Activated effector memory CD4-positive, alpha-beta T cell treated with anti-CD3 and anti-CD28 coated beads, Interleukin-2, amount 50 U/mL, for 16 hours (primary cell): Measurements from ENCODE around the gene ELL.

Experiments used
- DNase-seq: peaks from one replicate; pipeline ENCODE4 v3.0.0-alpha.2; 2020

ELL gene

DNA sequence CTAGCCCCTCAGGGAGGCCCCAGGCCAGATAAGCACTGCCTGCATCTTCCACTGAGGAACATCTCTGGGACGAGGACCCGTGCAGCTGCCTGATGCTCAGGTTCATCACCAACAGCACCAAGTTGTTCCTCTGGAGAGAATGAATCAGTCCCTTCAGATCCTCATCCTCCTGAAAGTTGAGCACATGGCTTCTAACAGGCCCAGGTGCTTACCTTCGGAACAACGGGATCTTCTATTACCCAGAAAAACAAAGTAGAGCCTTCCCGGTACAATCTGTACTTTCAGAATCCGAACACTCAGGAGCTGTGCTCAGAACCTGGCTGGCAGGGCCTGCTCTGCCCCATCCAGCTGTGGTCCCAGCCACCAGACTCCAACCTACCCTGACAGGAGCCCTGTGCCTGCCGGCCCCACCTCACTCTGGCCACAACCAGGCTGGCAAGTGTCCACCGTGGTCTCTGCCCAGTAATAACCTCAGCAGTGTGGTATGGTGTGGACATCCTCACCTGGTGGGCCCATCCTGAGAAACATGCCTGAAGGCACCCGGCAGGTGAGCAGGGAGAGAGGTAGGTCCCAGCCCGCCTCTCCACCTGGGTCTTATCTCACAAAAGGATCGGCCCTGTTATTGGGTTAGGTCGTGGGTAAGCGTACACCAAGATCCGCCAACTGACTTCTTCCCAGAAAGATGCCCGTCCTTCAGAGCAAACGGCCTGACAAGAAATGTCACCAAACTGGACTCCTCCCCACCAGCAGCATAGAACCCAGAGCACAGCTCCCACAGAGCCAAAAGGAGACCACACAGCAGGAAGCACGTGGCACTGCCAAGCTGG, 34.1 kb downstream of the ELL start:
- DNase-seq, result no peak

DNA sequence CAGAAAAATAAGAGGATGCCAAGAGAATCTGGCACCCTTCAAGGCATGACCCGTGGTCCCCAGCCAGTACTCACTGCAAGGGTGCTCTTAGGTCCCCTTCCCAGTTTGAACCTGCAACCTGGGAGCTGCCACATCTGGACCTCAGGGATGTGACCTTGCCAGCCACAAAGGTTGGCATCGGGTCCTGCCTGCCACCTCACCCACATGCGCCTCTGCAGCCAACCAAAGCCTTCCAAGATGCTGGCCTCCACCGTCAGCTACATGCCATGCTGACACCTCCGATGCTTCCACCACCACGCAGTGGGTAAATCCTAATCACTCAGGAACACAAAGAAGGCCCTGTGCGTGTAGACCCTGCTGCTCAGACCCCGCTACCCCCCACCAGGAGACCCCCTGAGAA, 35.1 kb downstream of the ELL start:
- no peak for DNase-seq

DNA sequence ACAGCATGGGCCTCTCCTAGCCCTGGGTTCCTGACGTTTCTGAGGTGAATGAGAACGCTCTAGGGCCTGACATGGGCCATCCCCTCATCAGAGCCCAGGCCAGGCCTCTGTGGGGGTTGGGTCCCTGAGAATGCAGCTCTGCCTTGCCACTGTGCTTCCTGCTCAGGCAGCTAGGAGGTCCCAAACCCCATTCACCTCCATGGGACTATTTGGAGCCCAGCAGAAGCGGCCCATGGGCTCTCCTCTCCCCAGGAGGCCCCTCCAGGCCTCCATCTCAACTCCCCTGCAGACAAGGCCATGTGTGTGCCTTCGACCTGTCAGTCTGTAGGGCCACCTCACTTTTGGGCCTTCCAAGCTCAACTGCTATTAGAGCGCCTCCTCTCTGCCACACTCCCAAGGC, 36.9 kb downstream of the ELL start:
- DNase-seq, result no peak

DNA sequence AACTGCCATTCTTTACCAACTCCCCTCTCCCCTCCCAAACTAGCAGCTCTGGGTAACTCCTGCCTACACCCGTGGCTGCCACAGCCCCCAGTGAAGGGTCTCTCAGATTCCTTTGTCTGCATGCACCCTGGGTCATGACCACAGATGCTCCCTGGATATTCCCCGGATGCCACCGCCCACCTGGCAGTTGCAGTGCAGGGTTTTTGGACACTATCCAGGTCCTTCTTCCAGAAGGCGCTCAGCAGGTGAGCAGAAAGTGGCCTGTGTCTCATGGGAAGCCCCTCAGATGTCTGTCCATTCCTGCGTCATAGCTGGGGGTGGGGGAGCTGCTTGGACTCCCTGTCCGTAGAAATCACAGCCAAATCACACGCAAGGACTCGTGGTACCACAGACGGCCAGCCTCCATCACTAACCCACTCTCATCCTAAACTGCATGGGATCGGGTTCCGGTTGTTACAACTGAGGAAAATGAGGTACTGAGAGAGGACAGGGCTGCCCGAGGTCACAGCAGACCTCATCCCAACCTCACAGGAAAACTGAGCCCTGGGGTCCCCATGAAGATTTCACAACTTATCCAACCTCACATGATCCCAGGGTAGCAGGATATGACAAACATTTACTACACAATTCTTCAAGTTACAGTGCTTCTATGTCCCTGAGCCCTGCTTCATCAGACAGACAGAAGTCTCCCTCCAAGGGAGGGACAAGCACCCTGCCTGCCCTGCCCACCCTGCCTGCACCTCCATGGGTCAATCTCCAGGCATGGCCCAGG, 38.6 kb downstream of the ELL start:
- no peak for DNase-seq

DNA sequence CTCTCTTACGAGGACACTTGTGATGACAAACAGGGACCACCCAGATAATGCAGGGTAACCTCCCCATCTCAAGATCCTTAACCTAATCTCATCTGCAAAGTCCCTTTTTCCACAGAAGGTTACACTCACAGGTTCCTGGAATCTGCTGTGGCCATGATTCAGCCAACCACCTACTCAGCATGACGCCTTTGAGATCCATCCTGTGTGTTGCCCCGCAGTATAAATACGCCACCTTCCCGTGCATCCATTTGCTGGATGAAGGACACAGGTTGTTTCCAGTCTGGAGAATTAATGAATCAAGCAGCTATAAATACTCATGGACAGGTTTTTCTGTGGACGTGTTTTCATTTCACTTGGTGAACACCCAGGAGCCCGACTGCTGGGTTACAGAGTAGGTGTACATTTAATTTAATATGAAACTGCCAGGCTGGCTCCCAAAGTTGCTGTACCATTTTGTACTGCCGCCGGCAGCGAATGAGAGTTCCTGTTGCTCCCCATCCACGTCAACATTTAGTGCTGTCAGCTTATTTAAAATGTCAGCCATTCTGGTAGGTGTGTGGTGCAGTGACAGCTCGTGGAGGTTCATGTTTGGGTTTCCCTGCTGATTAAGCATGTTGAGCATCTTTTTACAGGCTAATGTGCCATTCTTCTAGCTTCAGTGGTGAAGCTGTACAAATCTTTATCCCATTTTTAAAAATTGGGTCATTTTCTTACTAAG, 40.2 kb downstream of the ELL start:
- DNase-seq, result no peak

DNA sequence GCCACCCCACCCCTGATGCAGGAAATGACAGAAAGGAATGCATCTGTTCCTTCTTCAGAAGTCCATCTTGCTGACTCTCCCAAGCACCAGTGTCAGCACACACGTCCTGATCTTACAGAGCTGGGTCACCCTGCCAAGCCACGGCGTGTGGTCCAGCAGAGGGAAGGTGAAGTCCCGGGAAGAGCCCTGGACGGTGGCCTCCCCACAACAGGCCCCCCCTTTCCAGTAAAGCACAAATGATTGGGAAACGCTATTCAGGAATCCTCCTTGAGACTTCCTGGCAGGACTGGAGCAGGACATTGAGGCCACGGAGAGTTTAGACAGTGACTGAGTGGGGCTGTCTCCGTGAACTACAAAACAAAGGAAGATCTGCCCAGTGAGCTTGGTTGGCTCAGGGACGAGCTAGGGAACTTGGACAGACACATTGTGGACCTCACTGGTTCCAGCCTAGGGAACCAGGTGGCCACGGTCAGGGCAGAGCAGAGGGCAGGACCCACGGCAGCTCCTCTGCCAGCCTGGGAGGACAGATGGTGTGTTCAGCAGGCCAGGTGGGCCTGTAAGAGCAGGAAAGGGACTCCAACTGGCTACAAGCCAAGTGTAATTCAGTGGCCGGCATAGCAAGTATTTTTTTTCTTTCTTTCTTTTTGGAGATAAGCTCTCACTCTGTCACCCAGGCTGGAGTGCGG, 41.7 kb downstream of the ELL start:
- DNase-seq, result no peak

DNA sequence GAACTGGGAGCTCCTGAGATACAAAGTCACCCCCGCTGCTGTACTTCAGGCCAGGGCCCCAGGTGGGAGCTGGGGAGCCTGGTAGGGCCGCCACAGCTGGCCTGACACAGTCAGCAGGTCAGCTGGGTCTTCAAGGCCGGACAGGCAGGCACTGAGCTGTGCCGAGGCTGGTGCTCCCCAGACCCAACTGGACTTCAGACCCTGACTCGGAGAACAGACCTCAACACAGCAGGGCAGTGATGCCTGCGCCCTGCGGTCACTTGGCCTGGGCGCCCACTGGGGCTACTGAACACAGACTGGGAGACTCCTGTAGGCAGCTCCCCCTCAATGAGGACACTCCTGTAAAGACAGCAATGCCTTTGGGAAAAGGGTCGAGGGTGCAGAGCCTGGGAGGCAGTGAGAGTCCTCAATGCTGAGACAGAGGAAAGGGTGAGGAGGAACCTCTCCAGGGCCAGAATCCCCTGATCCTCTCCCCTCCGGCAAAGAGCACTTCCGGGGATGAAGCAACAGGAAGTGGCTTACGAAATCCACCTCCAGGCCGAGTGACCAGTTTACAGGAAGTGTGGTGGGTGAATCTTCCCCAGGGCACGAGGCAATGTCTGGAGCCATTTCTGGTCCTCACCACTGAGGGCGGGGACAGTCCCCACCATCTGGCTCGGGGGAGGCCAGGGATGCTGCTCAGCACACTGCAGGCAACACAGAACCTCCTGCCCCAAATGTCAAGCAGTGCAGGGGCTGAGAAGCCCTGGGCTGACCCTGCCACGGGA, 43.1 kb downstream of the ELL start:
- DNase-seq, result peak; percentile 82

DNA sequence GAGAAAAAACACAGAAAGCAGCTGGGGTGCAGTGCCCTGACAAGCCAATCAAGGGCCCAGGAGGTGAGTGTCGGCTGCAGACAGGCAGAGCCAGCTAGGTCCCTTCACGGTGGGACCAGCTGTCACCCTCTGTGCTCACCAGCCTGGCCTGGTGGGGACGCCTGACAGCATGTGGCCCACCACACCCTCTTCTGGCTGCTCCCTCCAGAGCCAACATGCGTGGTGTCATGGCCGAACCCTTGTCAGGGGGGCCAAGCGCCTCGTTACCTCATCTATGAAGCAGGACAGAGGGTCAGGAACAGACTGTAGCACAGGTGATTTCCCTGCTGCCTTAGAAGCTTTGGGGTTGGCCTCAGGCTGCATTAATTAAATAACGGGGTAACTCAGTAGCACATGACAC, 43.9 kb downstream of the ELL start:
- DNase-seq, result no peak

DNA sequence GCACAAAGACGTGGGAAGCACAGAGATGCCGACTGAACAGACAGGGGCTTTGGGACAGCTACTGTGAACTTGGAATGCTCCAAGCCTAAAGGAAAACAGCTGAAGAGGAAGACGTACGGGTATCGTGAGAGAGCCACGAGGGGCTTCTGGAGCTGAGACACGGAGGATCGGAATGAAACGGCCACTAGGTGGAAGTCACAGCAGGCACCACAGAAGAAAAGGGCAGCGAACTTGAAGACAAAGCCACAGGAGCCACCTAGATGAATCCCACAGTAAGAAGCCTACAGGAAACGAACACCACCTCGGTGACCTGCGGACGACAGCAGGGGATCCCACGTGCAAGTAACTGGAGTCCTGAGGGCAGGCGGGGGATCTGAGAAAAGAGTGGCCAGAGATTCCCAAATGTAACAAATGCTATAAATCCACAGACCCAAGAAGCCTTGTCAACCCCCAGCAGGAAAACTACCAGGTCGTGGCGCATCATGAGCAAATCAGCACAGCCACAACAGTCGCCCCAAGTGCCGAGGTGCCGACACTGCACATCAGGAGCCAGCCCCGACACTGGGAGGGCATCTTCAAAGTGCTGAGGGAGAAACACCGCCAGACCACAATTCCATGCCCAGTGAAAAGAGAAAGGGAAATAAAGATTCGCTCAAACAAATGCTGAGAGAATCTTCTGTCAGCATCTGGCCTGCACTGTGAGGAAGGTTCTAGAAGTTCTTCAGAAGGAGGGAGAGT, 44.7 kb downstream of the ELL start:
- DNase-seq, result no peak

DNA sequence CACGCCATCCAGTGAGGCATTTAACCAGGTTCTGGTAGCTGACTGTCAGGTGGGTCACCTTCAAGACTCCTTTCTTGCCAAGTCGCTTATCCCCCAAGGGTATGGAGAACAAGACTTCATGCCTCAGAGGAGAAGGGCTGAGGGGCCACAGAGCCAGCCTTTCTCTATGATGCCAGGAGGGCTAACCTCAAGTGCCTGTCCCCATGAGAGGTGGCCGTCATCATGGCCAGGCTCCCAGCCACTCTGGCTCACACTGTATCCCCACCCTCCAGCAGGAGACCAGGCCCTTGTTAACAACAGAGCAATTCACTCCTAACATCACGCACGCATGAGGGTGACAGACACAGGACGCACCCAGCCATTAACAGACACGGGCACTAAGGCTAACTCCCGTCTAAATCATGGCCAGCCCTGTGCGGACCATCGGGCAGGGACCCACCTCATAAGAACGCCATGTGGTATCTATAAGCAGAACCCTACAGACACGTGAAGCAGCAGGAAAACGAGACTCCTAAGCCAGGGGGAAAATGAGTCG, 45.3 kb downstream of the ELL start:
- no peak for DNase-seq

DNA sequence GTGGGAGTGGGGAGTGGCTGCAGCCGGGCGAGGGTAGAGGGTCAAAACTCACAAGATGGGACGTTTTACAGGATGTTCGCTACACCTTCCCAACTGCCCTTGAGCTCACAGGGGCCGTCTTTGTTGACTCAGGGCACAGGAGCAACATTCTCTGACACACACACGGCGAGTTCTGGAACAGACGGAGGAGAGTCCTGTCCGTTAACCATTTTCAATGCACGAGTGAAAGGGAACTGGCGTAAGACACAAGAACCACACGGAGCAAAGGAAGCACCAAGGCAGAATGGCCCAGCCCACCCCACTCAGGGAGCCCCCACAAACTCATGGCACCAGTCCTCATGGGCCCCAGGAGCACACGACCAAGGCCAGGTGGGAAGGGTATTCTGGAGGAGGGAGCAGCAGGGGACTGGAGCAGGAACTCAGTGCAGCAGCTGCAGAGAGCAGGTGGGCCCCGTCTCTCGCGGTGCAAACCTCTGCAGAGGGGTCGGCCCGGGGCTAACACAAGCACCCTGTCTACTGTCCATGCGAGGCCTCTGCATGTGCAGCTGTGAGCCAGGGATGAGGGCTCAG, 46.0 kb downstream of the ELL start:
- DNase-seq, result no peak

DNA sequence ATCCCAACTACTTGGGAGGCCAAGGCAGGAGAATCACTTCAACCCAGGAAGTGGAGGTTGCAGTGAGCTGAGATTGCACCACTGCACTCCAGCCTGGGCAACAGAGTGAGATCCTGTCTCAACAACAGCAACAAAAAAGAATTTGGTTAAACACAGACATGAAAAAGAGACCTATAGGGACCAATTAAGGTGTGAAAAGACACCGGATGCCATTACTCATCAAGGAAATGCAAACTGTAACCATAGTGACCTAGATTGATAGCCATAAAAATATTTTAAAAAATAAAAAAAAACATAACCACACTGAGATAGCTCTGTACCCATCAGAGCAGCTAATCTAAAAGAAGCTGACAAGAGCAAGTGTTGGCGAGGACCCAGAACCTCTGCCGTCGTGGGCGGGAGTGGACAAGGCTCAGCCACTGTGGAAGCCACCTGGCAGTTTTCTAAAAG, 46.8 kb downstream of the ELL start:
- no peak for DNase-seq

DNA sequence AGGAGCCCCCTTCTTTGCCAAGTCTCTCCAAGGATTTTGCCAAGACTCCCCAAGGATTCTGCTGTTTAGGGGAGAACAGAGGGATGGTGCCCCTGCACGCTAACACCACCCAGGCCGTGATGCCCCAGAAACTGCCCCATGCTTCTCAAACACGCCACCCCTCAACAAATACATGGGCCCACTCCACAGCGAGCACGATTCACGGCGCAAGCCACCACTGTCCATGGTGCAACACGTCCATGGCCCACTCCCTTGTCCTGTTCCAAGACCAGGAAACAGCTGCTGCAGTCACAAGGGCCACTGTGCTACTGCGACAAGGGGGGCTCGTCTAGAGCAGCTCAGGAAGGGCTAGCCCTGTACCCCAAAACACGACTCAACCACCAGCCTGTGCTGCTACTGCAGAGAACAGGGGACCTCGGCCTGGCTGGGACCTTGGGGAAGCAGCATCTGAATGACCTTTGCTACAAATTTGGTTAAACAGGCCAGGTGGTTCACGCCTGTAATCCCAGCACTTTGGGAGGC, 47.4 kb downstream of the ELL start:
- DNase-seq, result no peak

DNA sequence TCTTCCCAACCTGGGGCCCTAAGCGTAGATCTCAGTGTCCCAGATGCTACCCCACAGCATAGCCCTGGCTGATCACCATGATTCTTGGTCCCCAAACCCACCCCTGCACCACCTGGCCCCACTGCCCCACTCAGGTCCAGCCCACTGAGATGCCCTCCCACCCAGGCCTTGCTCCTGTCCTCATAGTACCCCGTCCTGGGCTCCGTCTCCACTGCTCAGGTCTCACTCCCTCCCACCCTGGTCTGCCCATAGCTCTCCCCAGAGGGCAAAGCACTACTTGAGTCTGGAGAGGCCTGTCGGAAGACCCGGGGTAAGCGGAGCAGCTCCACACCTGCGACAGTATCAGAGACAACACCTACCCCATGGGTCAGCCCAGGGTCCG, 48.2 kb downstream of the ELL start:
- no peak for DNase-seq

DNA sequence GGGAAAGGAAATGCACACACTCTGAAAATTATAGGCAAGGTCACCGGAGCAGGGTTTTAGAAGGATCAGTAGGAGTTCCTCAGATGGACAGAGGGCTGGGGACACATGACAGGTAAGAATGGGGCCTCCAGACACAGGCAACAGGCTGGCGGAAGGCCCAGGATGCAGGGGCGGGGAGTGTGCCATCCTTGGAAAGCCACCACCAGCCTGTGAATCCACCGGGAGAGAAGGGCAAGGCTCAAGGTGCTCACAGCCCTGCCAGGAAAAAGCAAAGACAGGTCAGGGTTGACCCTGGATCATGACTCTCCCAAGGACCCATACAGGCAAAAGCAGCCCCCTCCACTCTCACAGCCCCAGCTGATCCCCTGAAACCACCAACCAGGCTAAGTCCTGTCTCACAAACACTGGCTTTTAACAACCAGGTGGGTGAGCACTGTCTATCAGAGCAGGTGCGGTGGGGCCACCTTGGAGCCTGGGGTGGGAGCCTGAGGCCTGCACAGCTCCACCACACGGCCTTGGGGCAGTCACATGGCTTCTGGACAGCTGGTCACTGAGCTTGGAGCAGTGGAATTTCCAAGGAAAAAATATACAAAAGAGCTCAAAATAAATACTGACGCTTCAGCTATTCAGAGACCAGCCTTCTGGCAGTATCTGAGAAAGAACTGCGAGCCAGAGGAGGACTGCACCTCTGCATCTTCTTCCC, 48.7 kb downstream of the ELL start:
- DNase-seq, result no peak

DNA sequence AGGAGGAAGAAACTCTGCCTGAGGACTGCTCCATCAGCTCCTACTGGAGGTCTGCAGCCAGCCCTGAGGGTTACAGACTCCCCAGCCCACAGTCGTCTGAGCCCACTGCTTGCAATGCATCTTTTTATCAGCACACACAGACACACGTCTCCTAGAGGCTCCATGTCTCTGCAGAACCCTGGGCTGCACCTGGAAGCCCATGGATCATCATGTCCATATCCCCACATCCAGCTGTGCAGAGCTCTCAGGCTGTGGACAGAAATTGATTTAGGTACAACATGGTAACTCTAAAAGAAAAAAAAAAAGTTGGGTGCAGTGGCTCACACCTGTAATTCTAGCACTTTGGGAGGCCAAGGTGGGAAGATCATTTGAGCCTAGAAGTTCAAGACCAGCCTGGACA, 51.1 kb downstream of the ELL start:
- no peak for DNase-seq

DNA sequence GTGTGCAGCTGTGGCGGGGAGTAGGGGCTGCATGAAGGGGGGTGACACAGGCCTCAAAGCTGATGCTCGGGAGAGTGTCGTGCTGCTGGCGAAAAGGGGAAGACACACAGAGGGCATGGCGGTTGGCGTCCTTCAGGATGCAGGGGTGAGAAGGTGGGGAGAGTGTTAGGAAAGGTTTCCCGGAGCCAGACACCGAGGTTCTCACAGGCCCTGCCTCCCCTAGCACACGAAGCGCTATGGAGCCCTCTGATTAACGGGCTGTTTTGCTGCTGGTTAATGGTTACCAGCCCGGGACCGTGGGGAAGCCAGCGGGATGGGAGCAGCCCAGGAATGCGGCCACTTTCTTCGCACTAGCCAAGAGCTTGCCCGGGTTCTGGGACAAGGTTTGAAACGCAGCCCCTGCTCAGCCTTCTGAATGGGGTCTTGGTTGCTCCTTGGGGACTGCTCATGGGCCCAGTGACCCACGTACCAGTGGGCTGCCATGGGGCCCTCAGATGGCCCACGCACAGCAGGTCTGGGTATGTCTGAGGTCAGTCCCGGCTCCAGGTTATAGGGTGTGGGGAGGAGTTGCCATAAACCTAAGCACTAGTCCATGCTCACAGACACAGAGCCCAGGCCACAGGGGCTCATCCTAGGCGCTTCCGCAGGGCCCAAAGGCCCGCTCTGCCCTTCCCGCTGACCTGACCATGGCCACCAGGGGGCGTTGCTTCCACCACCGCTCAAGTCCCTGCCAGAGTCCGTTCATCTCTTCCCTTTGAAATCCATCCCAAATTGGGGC, 52.6 kb downstream of the ELL start:
- DNase-seq, result peak; percentile 88

DNA sequence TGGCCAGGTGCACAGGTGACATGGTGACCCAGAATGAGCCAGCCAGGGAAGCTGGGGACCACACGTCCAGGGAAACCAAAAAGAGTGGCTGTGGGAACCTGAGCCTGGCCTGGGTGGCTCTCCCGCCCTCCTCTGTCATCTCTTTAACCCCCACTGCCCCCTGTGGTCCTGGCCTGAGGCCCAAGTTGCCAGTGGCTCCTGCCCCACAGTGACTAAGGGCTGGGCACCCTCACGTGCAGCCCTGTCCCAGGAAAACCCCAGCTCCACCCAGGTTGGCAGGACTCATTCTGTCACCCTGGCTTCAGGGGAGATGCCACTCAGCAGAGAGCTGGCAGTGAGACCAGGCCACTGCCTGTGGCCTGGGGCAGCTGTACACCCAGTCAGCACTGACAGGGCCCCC, 53.4 kb downstream of the ELL start:
- no peak for DNase-seq

DNA sequence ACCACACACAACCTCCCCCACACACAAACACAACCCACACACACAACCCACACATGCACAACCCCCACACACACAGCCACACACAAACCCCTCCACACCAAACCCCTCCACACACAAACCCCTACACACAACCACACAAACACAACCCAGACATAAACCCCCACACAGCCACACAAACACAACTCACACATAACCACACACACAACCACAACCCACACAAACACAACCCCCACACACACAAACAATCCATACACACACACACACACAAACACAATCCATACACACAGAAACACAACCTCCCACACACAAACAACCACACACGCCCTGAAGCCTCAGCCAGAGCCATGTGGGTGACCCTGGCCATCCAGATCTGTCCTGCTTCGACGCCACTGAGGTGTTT, 53.9 kb downstream of the ELL start:
- DNase-seq, result no peak
